Heart left ventricle (tissue), 13 donors: ENCODE results near the gene TJP1.

Source experiments
- POLR2A ChIP-seq, 2 donors: fragments of 450-650 bp; IDR thresholded peaks; one replicate each; pipeline ENCODE4 v1.6.1; 2017; ENCODE audit warnings: antibody characterized with exemption in 2 of 2, mild to moderate bottlenecking in 2 of 2, moderate library complexity in 2 of 2
- TF ChIP-seq, protein P1 (sequence below), 12 donors: fragments of 200-600 bp; sonication (generic) in 4 of 12; IDR thresholded peaks; one replicate each; pipeline versions ENCODE4 v1.5.0 to v1.8.0; 2018 to 2022; ENCODE audit warnings: antibody characterized with exemption in 12 of 12, mild to moderate bottlenecking in 5 of 12
- donor health status: ischemic (EF 13 %, LVEDD 7.1; RV severe dilation, severe dysfunction).
- donor health status: DM: no; HTN: yes; CAD: no.
- donor health status: DM: no; HTN: no; CAD: no.
- donor health status: ischemic (EF 25% LVEDD 6.9; RV normal size, moderate dysfunction).
- donor health status: ischemic (EF 25% LVEDD 5.7; RV mildly dilated, moderate dysfunction).
- donor health status: ischemic (EF 35%, LVEDD 5.7; RV mildly dilated, moderate dysfunction).
- donor health status: nonischemic (EF 11% LVEDD 7.7; RV severe dilation, severe dysfunction).
- donor health status: DM: yes; HTN: yes; CAD: no.
- donor health status: PGD.
- donor health status: ischemic (EF 29% LVEDD 5.4; RV normal size, mild dysfunction).
- donor health status: nonischemic (EF 23%, LVEDD 6.1; RV moderate dilation, normal function).

DNA sequence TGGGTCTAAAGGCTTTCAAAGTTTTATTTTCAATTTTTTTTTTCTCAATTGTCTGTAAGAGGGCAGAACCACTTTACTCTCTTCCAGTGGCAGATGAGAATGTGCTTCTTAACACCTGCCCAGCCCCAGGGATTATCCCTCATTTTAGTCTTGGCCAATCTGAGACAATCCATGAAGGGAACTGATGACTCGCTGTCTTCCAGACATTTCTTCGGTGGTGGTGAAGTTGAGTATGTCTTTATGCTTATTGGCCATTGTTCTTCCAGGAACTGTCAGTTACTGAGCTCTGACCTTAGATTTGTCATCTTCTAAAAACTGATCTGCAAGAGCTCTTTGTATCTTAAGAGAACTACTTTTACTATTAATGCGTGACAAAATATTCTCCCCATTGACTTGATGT, 139.5 kb downstream of the TJP1 start:
- TF ChIP-seq, protein P1, sequence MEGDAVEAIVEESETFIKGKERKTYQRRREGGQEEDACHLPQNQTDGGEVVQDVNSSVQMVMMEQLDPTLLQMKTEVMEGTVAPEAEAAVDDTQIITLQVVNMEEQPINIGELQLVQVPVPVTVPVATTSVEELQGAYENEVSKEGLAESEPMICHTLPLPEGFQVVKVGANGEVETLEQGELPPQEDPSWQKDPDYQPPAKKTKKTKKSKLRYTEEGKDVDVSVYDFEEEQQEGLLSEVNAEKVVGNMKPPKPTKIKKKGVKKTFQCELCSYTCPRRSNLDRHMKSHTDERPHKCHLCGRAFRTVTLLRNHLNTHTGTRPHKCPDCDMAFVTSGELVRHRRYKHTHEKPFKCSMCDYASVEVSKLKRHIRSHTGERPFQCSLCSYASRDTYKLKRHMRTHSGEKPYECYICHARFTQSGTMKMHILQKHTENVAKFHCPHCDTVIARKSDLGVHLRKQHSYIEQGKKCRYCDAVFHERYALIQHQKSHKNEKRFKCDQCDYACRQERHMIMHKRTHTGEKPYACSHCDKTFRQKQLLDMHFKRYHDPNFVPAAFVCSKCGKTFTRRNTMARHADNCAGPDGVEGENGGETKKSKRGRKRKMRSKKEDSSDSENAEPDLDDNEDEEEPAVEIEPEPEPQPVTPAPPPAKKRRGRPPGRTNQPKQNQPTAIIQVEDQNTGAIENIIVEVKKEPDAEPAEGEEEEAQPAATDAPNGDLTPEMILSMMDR (IDR thresholded peaks at IDR 0.05): no peak
- no peak for TF ChIP-seq POLR2A (IDR thresholded peaks at IDR 0.05)
